H9 (cell line): ENCODE results near the gene CXCL3. TPM values are rescaled to one million over a fixed set of nuclear protein-coding genes. Genes with fewer than 3 reads are reported as not detected.

ENCODE experiments used
- DNase-seq: peaks from one replicate; pipeline ENCODE4 v3.0.0-alpha.2; 2017
- H2AFZ ChIP-seq: one replicate; pipeline ENCODE4 v1.6.1; 2013; ENCODE audit warnings: mild to moderate bottlenecking, low read length, control low read depth, moderate library complexity
- H2AK5ac ChIP-seq: 2 replicates; pipeline ENCODE4 v1.6.1; 2013; ENCODE audit warnings: low read length, control low read depth, mixed read lengths; ENCODE audit not compliant: insufficient read length
- H2BK120ac ChIP-seq: one replicate; pipeline ENCODE4 v1.6.1; 2013; ENCODE audit warnings: low read depth, mild to moderate bottlenecking, low read length, control low read depth, inconsistent platforms; ENCODE audit not compliant: poor library complexity, severe bottlenecking
- H2BK12ac ChIP-seq: 2 replicates; pipeline ENCODE4 v1.6.1; 2013; ENCODE audit warnings: low read length, control low read depth, mixed read lengths, low read depth; ENCODE audit not compliant: insufficient read length
- H2BK15ac ChIP-seq: 2 replicates; pipeline ENCODE4 v1.6.1; 2013; ENCODE audit warnings: low read depth, low read length, control low read depth
- H2BK20ac ChIP-seq: one replicate; pipeline ENCODE4 v1.6.1; 2013; ENCODE audit warnings: low read depth, mild to moderate bottlenecking, low read length, control low read depth, inconsistent platforms; ENCODE audit not compliant: poor library complexity, severe bottlenecking
- H2BK5ac ChIP-seq: 2 replicates; pipeline ENCODE4 v1.6.1; 2013; ENCODE audit warnings: low read length, control low read depth, mixed read lengths; ENCODE audit not compliant: insufficient read length
- H3K14ac ChIP-seq: 2 replicates; pipeline ENCODE4 v1.6.1; 2013; ENCODE audit warnings: low read length, control low read depth; ENCODE audit not compliant: insufficient read depth
- H3K18ac ChIP-seq: 2 replicates; pipeline ENCODE4 v1.6.1; 2013; ENCODE audit warnings: low read depth, mild to moderate bottlenecking, mixed read lengths, low read length, control low read depth; ENCODE audit not compliant: insufficient read length
- H3K23ac ChIP-seq: 2 replicates; pipeline ENCODE4 v1.6.1; 2013; ENCODE audit warnings: low read length, control low read depth, mixed read lengths, low read depth; ENCODE audit not compliant: insufficient read length
- H3K23me2 ChIP-seq: 2 replicates; pipeline ENCODE4 v1.6.1; 2013; ENCODE audit warnings: low read depth, mild to moderate bottlenecking, mixed read lengths, low read length, control low read depth; ENCODE audit not compliant: insufficient read length, poor library complexity, severe bottlenecking
- H3K27ac ChIP-seq: 2 replicates; pipeline ENCODE4 v1.5.1; 2013; ENCODE audit warnings: low read length, control low read depth, mixed read lengths, low read depth; ENCODE audit not compliant: insufficient read length
- H3K27me3 ChIP-seq: 2 replicates; pipeline ENCODE4 v1.6.1; 2013; ENCODE audit warnings: low read length, control low read depth, inconsistent platforms; ENCODE audit not compliant: insufficient read depth
- H3K4ac ChIP-seq: 2 replicates; pipeline ENCODE4 v1.6.1; 2013; ENCODE audit warnings: low read depth, mild to moderate bottlenecking, control low read depth, inconsistent platforms, low read length, moderate library complexity
- H3K4me1 ChIP-seq: 2 replicates; pipeline ENCODE4 v1.6.1; 2013; ENCODE audit warnings: low read length, control low read depth, inconsistent platforms; ENCODE audit not compliant: insufficient read depth
- H3K4me2 ChIP-seq: 2 replicates; pipeline ENCODE4 v1.6.1; 2013; ENCODE audit warnings: low read length, control low read depth, mixed read lengths; ENCODE audit not compliant: insufficient read length, insufficient read depth
- H3K56ac ChIP-seq: 2 replicates; pipeline ENCODE4 v1.6.1; 2013; ENCODE audit warnings: low read depth, mild to moderate bottlenecking, mixed read lengths, low read length, control low read depth; ENCODE audit not compliant: insufficient read length
- H3K79me1 ChIP-seq: 2 replicates; pipeline ENCODE4 v1.6.1; 2013; ENCODE audit warnings: low read depth, mild to moderate bottlenecking, moderate library complexity, low read length, control low read depth, inconsistent platforms; ENCODE audit not compliant: insufficient read depth, poor library complexity, severe bottlenecking
- H3K79me2 ChIP-seq: 2 replicates; pipeline ENCODE4 v1.6.1; 2013; ENCODE audit warnings: low read length, control low read depth, inconsistent platforms; ENCODE audit not compliant: insufficient read depth
- H3K9ac ChIP-seq: 2 replicates; pipeline ENCODE4 v1.6.1; 2013; ENCODE audit warnings: low read length, control low read depth, mixed read lengths; ENCODE audit not compliant: insufficient read length; ENCODE audit errors: extremely low read depth
- H3K9me3 ChIP-seq: one replicate; pipeline ENCODE4 v1.6.1; 2013; ENCODE audit warnings: low read depth, low read length, inconsistent platforms; ENCODE audit not compliant: control insufficient read depth
- H3T11ph ChIP-seq: one replicate; pipeline ENCODE4 v1.6.1; 2013; ENCODE audit warnings: mild to moderate bottlenecking, low read length, control low read depth, inconsistent platforms
- H4K20me1 ChIP-seq: one replicate; pipeline ENCODE4 v1.6.1; 2013; ENCODE audit not compliant: control insufficient read depth, insufficient read length, insufficient read depth
- H4K5ac ChIP-seq: 2 replicates; pipeline ENCODE4 v1.6.1; 2013; ENCODE audit warnings: low read depth, mild to moderate bottlenecking, mixed read lengths, low read length, control low read depth; ENCODE audit not compliant: insufficient read length
- H4K8ac ChIP-seq: replicated peaks from 2 replicates; pipeline ENCODE4 v1.6.1; 2013; ENCODE audit warnings: low read length, control low read depth, mixed read lengths, low read depth; ENCODE audit not compliant: insufficient read length
- H4K91ac ChIP-seq: 2 replicates; pipeline ENCODE4 v1.6.1; 2013; ENCODE audit warnings: low read depth, mild to moderate bottlenecking, moderate library complexity, mixed read lengths, low read length, control low read depth; ENCODE audit not compliant: insufficient read length
- H3K27ac Mint-ChIP-seq, 3 experiments: 2 replicates in 2 of 3; 3 replicates in 1 of 3; pipeline ENCODE4 v1.8.0; 2020 to 2021; ENCODE audit warnings: mixed read lengths in 3 of 3, mild to moderate bottlenecking in 1 of 3, moderate library complexity in 1 of 3
- H3K27me3 Mint-ChIP-seq: 2 replicates; pipeline ENCODE4 v1.8.0; 2021; ENCODE audit warnings: low read depth, mild to moderate bottlenecking, moderate library complexity, mixed read lengths
- H3K36me3 Mint-ChIP-seq, 3 experiments: 2 replicates in 2 of 3; 3 replicates in 1 of 3; pipeline ENCODE4 v1.8.0; 2020 to 2021; ENCODE audit warnings: low read depth in 3 of 3, mixed read lengths in 3 of 3; ENCODE audit not compliant: insufficient read depth in 1 of 3
- H3K4me1 Mint-ChIP-seq, 2 experiments: 2 replicates each; pipeline ENCODE4 v1.8.0; 2020; ENCODE audit warnings: mixed read lengths in 2 of 2
- H3K4me3 Mint-ChIP-seq, 2 experiments: 2 replicates in 1 of 2; 3 replicates in 1 of 2; pipeline ENCODE4 v1.8.0; 2020 to 2021; ENCODE audit warnings: mild to moderate bottlenecking in 2 of 2, mixed read lengths in 2 of 2, moderate library complexity in 1 of 2
- H3K9me3 Mint-ChIP-seq, 2 experiments: 2 replicates in 1 of 2; 3 replicates in 1 of 2; pipeline ENCODE4 v1.8.0; 2020; ENCODE audit warnings: mild to moderate bottlenecking in 2 of 2, mixed read lengths in 2 of 2, moderate library complexity in 1 of 2
- CTCF ChIP-seq: fragments of 200-600 bp; sonication (generic); conservative IDR thresholded peaks from 3 replicates; pipeline ENCODE4 v1.8.0; 2021; ENCODE audit warnings: antibody characterized with exemption, mild to moderate bottlenecking
- WGBS: extraction: QIAGEN DNeasy Blood & Tissue Kit; methylation state at CpG from one replicate; pipeline ENCODE4 v1.1.7; 2013; ENCODE audit warnings: missing lambda C conversion rate, low lambda C conversion rate, mixed read lengths; ENCODE audit not compliant: insufficient read length; ENCODE audit errors: extremely low coverage; 5-methylcytosine and 5-hydroxymethylcytosine counted together
- total RNA-seq: library from RNA; stranded (reverse); gene quantifications from 2 replicates; pipeline ENCODE4 v1.2.1, GENCODE V29; 2021

The CXCL3 gene
- total RNA-seq, 1 experiment from 2014 or later: 3.7 TPM

- Histone ChIP-seq H3K18ac (no peak overlapping the region), H3K79me2 (no peaks in the 10 kb centered on the region), H2BK120ac (no peak overlapping the region), H3K4me1 (no peaks in the 10 kb centered on the region), H4K8ac (no peak overlapping the region), H2AK5ac (no peak overlapping the region), H3K9ac (no peak overlapping the region), H4K5ac (no peak overlapping the region), H3K9me3 (no peaks in the 10 kb centered on the region), H3K27ac (no peak overlapping the region), H3K23me2 (no peaks in the 10 kb centered on the region), H2BK12ac (no peak overlapping the region), H4K91ac (no peak overlapping the region), H3K4me2 (no peak overlapping the region), H2BK5ac (no peak overlapping the region), H3K14ac (no peak overlapping the region), H3K23ac (no peak overlapping the region), H3K56ac (no peak overlapping the region), H4K20me1 (no peaks in the 10 kb centered on the region), H3K79me1 (no peaks in the 10 kb centered on the region), H3T11ph (no peak overlapping the region), H2BK20ac (no peak overlapping the region), H2BK15ac (no peak overlapping the region), H3K4ac (no peak overlapping the region), H3K27me3 (no peaks in the 10 kb centered on the region), H2AFZ (no peak overlapping the region)
- WGBS: no CpG with 5 or more reads among the region's 2 CpGs
- Mint-ChIP-seq H3K4me1 (peaks cover 0 to 2% of the 10 kb centered on the region in 2 experiments; a peak in 2 of 4 replicates), H3K9me3 (peaks cover 12% of the 10 kb centered on the region in 2 experiments), H3K36me3 (peaks cover 0 to 9% (median 8%) of the 10 kb centered on the region in 3 experiments; a peak in 4 of 7 replicates), H3K27me3 (no peaks in the 10 kb centered on the region), H3K4me3 (no peak overlapping the region), H3K27ac (no peak overlapping the region)
- TF ChIP-seq CTCF: no peak
- no peak for DNase-seq
Observed at GRCh38 chr4:74045772-74046171, 7.3 kb upstream of the CXCL3 start.
